HG02885 (cell line): Measurements from ENCODE around the gene EYA3.

ENCODE experiments used
- ATAC-seq: cut with Tn5 transposase; IDR thresholded peaks from one replicate; pipeline ENCODE4 v1.9.1; 2021; ENCODE audit warnings: mild to moderate bottlenecking; ENCODE audit not compliant: unreplicated experiment, poor library complexity

EYA3 gene

DNA sequence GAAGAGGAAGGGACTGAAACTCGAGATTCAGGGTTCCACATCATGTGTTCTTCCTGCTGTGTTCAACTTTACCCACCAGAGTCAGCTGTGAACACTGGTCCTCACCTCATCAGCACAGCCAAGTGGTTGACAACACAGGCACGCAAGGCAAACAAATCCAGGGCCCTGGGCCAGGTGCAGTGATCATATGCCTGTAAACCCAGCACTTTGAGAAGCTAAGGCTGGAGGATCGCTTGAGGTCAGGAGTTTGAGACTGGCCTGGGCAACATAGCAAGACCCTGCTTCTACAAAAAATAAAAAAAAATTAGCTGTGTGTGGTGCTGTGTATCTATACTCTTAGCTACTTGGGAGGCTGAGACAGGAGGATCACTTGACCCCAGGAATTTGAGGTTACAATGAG, 137.0 kb downstream of the EYA3 start:
- no peak for ATAC-seq

DNA sequence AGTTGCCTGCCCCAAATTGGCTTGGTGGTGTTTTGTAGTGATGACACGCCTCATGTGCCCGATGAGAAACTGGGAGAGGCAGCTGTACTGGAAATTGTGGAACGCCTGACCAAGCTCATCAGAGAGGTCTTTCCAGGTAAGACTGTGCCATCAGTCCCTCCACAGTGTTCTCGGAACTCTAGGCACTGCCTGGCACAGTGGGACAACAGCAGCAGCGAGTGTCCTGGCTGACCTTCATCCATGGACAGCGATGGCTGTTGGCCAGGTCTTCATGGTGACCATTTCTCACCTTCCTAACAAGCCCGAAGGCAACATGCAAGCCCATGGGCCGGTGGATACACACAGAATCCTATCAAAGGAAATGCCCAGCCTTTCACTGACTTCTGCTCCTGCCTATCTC, 139.4 kb downstream of the EYA3 start:
- no peak for ATAC-seq

DNA sequence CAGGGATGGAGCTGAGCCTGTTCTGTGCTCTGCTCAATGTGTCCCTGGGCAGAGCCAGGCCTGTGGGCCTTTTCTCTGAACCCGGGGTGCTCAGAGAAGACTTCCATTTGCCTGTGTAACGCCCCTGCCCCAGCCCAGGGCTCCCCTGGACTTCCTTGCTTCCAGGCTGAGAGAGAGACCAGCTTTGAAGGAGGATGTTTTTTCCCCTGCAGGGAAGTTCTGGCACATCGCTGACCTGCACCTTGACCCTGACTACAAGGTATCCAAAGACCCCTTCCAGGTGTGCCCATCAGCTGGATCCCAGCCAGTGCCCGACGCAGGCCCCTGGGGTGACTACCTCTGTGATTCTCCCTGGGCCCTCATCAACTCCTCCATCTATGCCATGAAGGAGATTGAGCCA, 143.4 kb downstream of the EYA3 start:
- no peak for ATAC-seq

DNA sequence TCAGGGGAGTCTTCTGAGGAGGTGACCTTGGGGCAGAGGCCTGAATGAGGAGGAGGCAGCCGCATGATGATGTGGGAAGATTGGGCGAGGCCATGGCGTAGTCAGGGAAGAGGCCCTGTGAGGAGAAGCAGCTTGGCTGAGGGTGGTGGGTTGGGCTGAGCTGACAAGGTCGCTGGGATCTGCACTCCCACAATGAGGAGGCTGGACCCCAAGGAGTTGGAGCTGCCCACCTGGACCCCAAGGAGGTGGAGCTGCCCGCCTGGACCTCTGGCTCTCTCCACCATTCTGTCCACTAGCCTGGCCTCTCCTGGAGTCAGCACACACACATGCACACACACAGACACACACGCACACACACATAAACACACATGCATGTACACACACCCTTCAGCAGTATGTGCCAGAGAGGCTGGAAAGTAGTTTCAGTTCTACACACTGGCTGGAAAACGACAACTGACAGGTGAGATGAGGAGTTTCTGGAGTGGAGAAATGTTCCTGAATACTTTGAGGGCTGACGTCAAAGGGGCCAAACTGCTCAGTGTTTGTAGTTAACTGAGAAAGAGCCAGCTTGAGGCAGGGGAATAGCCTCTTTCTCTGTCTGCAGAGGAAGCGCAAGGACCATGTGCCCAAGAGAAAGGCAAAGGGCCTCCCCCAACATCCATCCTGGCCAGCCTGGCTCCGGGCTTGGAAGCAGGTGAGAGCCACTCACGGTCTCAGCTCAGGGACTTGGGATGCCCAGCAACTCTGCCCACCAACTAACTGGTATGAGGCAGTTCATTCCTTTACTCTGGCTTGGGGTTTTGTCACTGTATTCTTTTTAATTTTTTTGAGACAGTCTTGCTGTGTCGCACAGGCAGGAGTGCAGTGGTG, 146.5 kb downstream of the EYA3 start:
- no peak for ATAC-seq

DNA sequence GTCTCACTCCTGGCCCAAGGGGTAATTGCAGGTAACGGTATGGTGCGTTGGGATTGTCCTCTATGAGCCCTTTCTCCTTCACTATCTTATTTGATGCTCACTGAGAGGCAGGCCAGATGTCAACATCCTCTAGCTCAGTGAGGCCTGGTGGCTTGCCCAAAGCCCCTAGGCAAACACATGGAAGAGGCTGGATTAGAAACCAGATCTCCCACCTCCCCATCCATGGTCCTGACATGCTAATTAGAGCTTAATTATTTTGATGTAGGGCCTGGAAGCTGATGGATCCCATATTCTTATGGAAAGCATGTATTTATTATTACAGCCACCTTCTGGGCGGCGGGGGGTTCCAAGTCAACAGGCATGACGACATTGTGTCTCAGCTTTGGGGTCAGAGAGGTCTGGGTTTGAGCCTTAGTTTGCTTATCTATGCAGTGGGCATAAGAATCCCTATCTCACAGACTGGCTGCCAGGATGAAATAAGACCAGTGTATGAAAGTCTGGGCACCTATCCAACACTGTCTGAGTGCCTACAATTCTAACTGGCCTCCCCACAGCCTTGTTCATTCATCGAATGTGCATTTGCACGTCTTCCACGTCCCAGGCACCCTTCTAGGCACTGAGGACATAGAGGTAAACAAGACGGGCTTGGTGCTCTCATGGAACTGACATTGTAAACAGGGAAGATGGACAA, 147.4 kb downstream of the EYA3 start:
- ATAC-seq, result no peak

- no peak for ATAC-seq
Measured at GRCh38 chr1:27940297-27940696, 148.1 kb downstream of the EYA3 start.

DNA sequence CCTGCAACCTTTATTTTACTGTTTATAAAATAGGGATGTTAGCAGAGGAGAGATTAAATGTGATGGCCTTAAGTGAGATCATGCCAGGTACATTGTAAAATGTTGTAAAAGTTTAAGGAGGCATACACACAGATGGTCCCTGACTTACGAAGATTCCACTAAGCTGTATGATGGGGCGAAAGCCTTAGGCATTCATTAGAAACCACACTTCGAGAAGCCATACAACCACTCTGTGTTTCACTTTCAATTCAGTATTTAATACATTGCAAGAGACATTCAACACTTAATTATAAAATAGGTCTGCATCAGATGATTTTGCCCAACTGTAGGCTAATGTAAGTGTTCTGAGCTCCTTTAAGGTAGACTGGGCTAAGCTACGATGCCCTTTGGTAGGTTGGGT, 149.9 kb downstream of the EYA3 start:
- no peak for ATAC-seq

DNA sequence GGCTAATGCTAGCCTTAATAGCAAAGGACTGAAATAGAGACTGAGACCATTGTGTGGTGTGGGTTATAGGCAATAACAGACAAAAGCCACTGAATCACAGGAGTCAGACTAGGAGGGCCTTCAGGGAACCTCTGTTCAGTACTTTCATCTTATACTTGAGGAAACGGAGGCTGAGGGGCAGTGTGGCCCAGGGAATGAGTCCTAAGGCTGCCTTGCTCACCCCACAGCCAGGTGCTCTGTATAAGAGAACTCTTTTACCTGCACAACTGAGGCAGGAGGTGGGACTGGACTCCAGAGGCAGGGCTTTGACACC, 150.9 kb downstream of the EYA3 start:
- ATAC-seq, result no peak

DNA sequence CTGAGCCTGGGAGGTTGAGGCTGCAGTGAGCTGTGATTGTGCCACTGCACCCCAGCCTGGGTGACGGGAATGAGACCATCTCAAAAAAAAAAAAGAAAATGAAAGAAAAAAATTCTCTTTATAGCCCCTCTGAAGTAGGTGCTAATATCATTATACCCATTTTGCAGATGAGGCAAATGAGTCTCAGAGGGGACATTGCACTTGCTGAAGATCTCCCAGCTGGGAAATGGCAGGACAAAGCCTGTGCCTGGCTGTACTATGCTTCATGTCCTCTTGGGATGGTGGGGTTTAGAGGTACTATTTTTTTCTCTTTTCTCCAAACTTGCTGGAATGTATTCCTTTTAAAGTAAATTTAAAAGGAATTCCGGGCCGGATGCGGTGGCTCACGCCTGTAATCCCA, 152.0 kb downstream of the EYA3 start:
- no peak for ATAC-seq

GRCh38 chr1:27935721-27936120, 152.7 kb downstream of the EYA3 start:
- no peak for ATAC-seq

- ATAC-seq, result no peak
Measured at GRCh38 chr1:27934818-27935549, 153.4 kb downstream of the EYA3 start, which contains the start of gene SMPDL3B. TSS of gene SMPDL3B (plus strand) at chr1:27935000. CDS start at chr1:27935184, 184 bp downstream.

DNA sequence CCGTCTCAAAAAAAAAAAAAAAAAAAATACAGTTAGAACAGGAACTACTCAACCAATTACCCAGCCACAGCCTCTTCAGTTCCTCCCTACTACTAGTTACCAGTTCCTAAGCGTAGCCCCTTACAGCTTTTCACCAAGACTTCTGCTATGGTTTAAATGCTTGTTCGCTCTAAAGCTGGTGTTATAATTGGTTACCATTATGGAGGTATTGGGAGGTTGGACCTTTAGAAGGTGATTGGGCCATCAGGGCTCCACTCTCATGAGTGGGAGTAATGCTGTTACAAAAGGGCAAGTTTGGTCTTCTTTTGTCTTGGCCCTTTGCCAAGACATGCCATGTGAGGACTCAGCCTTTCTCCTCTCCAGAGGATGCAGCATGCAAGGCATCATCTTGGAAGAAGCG, 156.7 kb downstream of the EYA3 start:
- ATAC-seq, result no peak

GRCh38 chr1:27931184-27931583, 157.2 kb downstream of the EYA3 start:
- no peak for ATAC-seq

GRCh38 chr1:27928216-27928954, 160.0 kb downstream of the EYA3 start:
- no peak for ATAC-seq

GRCh38 chr1:27922272-27922671, 166.1 kb downstream of the EYA3 start:
- no peak for ATAC-seq
